Measurements from ENCODE around the gene BTN3A1.
"Not testable (repeated sequence)": the region's sequence is repeated elsewhere in the genome, so short reads cannot be mapped to it uniquely, and the experiment has no call there.

Gene BTN3A1

DNA sequence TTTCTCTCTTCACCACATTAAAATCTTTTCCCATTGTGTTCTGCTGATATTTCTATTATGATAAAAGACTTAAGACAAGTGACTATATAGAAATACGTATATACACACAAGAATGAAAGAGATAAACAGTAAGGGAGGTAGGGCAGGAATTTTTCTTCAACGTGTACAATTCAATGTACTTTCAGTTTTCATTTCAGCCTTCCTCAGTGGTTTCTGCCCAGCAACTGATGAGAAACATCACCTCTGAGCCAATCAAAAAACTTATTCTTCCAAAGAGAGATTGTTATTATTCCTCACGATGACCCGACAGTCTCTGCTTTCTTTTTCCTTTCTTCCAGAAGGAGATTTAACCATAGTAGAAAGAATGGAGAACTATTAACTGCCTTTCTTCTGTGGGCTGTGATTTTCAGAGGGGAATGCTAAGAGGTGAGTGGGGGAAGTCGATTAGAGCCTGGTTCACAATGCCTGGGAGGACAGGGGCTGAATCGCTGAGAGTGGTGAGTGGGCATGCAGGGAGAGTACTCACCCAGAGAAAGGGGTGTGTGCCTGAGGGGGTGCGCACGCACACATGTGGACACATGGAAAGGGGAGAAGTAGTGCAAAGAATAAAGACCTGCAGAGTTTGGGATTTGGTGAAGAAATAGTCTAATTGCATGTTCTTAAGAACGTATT lies at the start of gene BTN3A1:
Gene BTN3A1, plus strand, starts transcription at position 289 of the 672 bp plus-strand sequence. CDS start 3,289 bp downstream, outside the sequence.
- DNase-seq = peak; percentile 93

GRCh38 chr6:26352315-26352714 lies 49.8 kb upstream of the BTN3A1 start:
- DNase-seq = no peak

GRCh38 chr6:26354162-26354561 lies 47.9 kb upstream of the BTN3A1 start:
- no peak for DNase-seq

GRCh38 chr6:26355366-26355765 lies 46.7 kb upstream of the BTN3A1 start:
- no peak for DNase-seq

GRCh38 chr6:26357543-26357942 lies 44.5 kb upstream of the BTN3A1 start:
- not testable (repeated sequence) for DNase-seq

DNA sequence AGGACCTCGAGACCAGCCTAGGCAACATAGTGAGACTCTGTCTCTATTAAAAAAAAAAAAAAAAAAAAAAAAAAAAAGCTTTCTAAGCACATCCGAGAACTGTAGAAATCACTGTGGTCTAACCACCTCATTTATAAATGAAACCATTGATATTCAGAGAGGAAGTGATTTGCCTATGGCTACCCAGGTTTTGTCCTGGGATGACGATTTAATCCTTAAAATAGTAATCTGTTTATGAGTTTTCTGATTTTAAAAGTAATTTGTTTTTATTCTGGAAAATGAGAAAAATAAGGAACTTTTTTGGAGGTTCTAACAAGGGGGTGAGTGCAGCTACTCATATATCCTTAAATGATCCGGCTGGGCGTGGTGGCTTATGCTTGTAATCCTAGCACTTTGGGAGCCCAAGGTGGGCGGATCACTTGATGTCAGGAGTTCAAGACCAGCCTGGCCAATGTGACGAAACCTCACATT lies 43.5 kb upstream of the BTN3A1 start:
- no peak for DNase-seq

DNA sequence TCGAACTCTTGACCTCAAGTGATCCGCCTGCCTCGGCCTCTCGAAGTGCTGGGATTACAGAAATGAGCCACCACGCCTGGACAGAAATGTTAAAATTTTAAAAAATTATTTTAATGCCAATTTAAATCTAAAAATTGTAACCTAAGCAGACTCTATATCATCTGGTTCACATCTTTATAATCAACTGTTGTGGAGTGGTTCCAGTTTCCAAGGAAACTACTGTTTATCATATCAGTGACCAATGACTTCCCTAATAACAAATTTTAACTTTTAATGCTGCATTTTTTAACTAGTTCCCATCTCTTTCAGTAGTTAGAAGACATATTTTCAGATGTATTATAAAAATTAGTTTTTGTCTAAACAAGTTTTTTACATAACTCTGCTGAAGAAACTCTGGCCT lies 42.3 kb upstream of the BTN3A1 start:
- DNase-seq = no peak

GRCh38 chr6:26360451-26361416 lies 41.3 kb upstream of the BTN3A1 start:
- DNase-seq = no peak

- no peak for DNase-seq
Measured at GRCh38 chr6:26361544-26361943, 40.5 kb upstream of the BTN3A1 start.

DNA sequence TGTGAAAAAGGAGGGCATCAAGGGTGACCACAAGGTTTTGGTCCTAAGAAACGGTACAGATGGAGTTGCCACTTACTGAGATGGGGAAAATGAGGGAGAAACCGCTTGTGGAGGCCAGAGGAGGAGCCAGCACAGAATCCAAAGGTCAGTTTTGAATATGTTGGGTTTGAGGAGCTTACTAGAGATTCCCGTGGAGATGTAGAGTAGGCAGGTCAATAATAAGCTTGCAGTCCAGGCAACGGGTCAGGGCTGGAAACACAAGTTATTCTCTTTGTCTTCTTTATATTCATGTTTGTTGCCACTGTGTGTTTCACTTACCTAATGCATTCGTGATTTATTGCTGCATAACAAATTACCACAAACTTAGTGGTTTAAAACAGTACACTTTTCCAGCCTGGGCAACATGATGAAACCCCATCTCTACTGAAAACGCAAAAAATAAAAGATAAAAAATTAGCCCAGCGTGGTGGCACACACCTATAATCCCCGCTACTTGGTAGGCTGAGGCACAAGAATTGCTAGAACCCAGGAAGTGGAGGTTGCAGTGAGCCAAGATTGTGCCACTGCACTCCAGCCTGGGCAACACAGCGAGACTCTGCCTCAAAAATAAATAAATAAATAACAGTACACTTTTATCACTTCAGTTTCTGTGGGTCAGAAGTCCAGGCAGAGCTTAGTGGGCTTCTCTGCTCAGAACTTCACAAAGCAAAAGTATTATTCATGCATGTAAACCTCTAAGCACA lies 39.8 kb upstream of the BTN3A1 start:
- DNase-seq = no peak

DNA sequence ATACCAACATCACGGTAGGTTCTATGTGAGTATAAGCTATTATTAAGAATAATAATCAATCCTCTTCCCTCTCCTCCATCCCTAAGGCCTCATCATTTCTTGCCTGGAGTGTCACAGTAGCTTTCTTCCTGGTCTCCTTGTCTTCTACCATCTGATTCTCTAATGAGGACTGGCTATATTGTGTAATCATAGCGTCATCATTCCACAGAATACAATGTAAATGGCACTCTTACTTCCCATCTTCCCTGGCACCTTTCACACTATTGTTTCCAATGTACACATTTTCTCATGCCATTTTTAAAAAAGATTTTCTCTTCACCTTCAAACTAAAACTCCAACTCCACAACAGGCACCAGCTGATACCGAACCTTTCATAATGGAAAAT lies 39.2 kb upstream of the BTN3A1 start:
- no peak for DNase-seq

DNA sequence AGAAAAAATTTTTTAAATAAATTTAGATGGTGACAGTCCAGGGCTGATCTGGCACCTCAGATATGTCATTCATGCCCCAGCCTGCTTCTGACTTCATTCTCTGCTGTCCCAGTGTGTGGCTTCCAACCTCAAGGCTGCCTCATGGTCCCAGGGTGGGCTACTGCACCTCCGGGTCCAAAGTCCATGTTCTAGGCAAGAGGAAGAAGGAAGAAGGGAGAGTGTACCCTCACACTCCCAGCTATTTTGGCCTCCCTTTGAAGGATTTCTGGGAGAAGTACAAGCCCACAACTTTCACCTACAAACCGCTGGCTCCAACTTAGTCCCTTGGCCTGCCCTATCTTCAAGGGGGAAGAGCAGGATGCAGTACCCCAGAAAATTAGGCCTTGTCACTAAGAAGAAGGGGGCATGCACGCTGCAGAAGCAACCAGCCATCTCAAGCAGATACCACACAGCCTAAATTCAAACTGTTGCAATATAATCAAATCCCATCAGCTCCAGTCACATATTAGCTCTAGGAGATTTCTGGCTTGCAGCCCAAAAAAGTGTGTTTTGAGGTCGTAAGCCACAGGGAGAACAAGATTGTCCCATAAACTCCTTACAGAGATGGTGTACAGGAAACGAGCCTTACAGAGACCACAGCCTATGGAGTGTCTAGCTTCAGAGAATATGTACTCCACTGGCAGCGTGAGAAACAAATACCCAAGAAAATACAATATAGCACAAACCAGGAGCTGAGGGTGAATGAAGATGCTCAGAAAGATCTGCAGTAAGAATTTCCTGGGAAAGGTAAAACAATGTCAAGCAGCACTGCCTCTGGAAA lies 38.0 kb upstream of the BTN3A1 start:
- DNase-seq = peak; percentile 40

DNA sequence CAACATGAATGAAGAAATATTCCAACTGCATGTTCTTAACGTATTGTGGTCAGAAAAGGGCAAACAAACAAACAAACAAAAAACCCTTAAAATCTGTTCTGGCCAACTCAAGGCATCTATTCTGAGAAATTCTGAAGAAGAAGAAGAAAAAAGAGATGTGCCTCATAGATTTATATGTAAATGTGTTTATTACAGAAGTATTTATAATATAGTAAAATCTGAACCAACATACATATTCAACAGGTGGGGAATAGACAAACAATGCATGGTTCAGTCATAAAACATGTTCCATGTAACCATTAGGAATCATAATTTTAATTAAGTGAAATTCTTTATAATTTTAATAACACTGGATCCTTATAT lies 36.5 kb upstream of the BTN3A1 start:
- no peak for DNase-seq

- DNase-seq = peak; percentile 7
Measured at GRCh38 chr6:26366504-26366903, 35.6 kb upstream of the BTN3A1 start.

DNA sequence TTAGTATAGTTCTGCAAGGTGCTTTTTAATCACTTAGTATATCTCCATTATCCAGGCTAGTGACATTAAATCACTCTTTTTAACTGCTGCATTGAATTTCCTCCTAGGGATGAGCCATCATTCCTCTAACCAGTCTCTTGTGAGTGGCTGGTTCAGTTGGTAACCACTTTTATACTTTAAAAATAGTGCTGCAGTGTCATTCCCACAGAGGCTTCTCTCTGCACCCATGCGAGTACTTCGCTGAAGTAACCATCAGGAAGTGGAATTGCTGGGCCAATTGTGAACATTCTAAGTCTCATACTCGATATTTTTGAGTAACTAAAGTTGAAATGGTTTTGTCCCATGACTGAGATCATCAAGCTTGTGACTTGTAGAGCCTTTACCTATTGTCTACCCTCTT lies 35.0 kb upstream of the BTN3A1 start:
- DNase-seq = no peak

DNA sequence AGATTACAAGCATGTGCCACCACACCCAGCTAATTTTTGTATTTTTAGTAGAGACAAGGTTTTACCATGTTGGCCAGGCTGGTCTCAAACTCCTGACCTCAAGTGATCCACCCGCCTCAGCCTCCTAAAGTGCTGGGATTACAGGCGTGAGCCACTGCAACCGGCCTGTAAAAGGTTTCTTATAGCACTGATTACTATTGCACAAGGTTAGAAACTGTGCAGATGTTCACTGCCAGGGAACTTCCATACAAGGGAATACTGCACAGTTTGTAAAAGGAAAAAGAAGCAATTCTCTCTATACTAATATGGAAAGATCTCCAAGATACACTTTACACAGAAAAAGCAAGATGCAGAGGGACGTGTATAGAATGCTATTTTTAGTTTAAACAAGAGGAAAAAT lies 30.3 kb upstream of the BTN3A1 start:
- not testable (repeated sequence) for DNase-seq

DNA sequence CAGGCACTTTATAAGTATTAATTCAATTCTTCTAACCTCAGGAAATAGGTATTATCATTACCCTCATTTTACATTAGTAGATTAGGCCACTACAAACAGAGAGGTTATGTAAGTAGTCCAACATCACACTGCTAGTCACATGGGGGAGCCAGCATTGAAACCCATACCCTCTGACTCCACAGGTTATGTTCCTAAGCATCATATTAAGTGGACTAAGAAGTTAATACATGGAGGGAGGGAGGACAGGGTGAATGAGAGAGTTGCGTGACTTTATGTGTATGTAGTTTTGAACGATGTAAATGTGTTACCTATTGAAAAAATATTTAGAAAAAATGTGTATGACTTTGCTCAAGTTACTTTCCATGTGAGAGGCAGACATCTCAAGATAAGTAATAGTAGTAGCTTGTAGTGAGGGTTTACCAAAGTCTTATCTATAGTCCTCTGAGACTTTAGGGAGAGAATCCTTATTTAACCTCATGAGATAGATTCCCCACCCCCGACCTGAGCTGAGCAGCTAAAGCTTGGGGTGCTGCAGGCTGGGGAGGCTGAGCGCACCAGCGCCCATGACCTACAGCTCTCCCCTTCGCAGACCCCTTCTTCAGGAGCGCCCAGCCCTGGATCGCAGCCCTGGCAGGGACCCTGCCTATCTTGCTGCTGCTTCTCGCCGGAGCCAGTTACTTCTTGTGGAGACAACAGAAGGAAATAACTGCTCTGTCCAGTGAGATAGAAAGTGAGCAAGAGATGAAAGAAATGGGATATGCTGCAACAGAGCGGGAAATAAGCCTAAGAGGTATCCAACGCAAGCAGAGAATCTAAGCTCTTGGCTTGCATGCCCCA lies 29.5 kb upstream of the BTN3A1 start:
- no peak for DNase-seq

- peak; percentile 3 for DNase-seq
Measured at GRCh38 chr6:26375270-26375669, 26.8 kb upstream of the BTN3A1 start.

GRCh38 chr6:26377719-26378118 lies 24.4 kb upstream of the BTN3A1 start:
- no peak for DNase-seq

DNA sequence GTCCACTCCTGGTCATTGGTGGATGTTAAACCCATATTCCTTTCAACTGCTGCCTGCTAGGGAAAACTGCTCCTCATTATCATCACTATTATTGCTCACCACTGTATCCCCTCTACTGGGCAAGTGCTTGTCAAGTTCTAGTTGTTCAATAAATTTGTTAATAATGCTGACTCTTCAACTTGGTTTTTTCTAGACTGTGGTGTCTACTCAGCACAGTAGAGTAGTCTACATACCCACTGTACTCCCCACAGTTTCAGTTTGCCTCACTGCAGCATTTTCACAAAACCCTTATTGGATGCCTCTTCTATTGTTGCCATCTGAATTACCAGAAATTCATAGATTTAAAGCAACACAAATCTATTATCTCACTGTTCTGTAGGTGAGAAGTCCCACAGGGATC lies 23.9 kb upstream of the BTN3A1 start:
- DNase-seq = not testable (repeated sequence)

- no peak for DNase-seq
Measured at GRCh38 chr6:26379292-26379691, 22.8 kb upstream of the BTN3A1 start.
